Inflammatory macrophage treated with lipopolysaccharide for 1 hour (primary cell): ENCODE measurements around the gene TRIM22.
A peak's percentile ranks its signal among the peaks of the same experiment; 100 is the strongest.
"Not testable (repeated sequence)": the region's sequence is repeated elsewhere in the genome, so short reads cannot be mapped to it uniquely, and the experiment has no call there.

Experiments
- DNase-seq, 2 donors: peaks; one replicate each; pipeline ENCODE4 v3.0.0-alpha.2; 2020 to 2022

Gene TRIM22, protein sequence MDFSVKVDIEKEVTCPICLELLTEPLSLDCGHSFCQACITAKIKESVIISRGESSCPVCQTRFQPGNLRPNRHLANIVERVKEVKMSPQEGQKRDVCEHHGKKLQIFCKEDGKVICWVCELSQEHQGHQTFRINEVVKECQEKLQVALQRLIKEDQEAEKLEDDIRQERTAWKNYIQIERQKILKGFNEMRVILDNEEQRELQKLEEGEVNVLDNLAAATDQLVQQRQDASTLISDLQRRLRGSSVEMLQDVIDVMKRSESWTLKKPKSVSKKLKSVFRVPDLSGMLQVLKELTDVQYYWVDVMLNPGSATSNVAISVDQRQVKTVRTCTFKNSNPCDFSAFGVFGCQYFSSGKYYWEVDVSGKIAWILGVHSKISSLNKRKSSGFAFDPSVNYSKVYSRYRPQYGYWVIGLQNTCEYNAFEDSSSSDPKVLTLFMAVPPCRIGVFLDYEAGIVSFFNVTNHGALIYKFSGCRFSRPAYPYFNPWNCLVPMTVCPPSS

DNA sequence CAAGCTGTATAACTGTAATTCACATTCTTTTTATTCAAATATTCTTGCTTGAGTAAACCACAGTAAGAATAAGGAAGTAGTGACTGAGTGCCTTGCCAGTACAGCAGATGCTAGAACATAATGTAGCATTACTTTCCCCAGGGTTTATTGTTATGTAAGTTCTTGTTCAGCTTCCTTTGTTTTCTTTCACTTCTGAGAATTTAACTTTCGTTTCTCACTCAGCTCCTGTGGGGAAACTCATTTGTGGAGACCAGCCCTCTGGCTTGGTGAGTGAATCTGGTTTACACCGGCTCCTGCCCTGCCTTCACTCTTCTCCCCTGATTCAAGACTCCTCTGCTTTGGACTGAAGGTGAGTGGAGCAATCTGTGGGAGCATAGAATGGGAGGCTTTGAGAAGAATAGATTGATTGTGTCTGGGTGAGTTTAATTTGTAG lies at the start of gene TRIM22:
TRIM22 (plus strand) TSS at position 240 of the 433 bp plus-strand sequence. CDS start 6,443 bp downstream, outside the sequence.
- peak; percentile 87 to 95 for DNase-seq

DNA sequence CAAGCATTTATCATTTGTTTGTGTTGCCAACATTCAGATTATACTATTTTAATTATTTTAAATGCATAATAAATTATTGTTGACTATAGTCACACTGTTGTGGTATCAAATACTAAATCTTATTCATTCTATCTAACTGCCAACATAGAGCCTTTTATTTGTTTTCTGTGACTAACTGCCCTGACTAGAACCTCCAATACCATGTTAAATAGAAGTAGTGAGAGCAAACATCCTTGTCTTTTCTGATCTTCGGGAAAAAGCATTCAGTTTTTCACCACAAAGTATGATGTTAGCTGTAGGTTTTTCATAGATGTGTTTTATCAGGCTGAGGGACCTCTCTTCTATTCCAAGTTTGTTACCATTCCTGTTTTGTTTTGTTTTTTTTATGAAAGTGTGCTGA lies 49.6 kb upstream of the TRIM22 start:
- no peak for DNase-seq

DNA sequence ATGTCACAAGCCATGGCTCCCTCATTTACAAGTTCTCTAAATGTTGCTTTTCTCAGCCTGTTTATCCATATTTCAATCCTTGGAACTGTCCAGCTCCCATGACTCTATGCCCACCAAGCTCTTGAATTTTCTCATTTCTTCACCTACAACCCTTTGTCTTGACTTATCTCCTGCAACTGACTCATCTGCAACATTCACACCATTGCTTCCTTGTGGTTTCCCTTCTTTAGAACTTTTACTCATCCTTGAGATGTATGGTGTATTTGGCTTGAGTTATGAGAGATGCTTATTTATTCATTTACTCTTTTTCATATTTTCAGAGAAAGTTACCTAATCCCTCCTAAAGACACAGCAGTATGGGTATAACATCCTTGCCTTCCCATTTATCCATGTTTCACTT lies 46.0 kb upstream of the TRIM22 start:
- no peak for DNase-seq

DNA sequence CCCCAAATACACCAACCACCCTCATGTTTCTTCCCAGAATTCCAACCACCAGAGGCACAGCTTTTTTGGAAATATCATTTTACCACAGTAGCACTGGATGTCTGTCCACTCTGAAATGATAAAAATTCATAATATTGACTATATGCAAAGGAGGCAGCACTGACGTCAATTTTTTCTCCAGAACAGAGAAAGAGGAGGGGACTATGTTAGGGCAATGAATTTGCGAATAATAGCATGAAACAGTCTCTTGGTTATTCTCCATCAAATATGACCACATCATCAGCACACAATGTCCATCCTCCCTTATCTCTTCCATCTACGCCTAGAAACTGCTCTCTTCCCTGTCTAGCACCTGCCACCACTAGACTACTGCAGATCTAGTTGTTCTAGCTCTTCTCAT lies 43.5 kb upstream of the TRIM22 start:
- no peak for DNase-seq

DNA sequence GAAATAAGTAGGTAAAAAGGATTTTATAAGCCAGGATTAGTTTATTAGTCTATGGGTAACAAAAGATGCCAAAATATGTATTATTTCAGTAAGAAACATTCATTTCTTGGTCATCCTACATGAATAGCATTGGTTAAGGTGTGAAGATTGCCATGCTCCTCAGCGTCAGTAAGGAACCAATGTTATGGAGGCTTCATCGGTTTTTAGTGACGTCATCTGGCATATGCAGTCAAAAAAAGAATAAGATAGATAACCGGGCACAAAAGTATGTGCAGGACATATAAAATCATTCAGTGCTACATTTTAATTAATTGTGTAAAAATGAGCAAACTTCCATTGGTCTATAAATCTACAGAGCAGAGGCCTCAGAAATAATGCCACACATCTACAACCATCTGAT lies 34.1 kb upstream of the TRIM22 start:
- DNase-seq: no peak

DNA sequence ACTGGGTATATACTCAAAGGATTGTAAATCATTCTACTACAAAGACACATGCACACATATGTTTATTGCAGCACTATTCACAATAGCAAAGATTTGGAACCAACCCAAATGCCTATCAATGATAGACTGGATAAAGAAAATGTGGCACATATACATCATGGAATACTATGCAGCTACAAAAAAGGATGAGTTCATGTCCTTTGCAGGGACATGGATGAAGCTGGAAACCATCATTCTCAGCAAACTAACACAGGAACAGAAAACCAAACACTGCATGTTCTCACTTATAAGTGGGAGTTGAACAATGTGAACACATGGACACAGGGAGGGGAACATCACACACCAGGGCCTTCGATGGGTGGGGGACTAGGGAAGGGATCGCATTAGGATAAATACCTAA lies 32.6 kb upstream of the TRIM22 start:
- DNase-seq: not testable (repeated sequence)

DNA sequence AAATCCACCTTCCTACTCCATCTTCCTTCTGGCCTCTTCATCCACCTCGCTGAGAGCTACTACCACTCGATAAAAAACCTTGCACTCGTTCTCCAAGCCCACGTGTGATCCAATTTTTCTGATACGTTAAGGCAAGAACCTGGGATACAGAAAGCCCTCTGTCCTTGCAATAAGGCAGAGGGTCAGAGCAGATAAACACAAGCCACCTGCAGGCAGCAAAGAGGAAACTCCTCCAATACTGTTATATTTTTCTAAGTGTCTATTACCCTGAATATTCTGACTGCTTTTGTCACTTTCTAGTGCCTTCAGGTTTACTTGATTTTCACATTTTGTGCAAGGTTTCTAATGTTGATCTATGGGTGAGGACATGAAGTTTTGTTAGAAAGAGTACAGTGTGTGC lies 31.3 kb upstream of the TRIM22 start:
- DNase-seq: no peak

DNA sequence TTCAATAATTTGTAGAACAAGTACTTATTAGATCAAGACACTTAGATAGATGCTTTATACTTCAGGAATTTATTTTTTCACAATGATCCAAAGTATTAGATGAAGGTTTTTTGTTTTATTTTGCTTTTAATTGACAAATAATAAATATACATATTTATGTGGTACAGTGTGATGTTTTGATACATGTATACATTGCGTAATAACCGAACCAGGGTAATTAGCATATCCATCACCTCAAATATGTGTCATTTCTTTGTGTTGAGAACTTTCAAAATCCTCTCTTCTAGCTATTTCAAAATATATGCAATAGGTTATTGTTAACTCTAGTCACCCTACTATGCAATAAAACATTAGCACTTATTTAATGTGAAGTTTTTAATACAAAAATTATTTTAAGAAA lies 26.1 kb upstream of the TRIM22 start:
- DNase-seq: no peak

DNA sequence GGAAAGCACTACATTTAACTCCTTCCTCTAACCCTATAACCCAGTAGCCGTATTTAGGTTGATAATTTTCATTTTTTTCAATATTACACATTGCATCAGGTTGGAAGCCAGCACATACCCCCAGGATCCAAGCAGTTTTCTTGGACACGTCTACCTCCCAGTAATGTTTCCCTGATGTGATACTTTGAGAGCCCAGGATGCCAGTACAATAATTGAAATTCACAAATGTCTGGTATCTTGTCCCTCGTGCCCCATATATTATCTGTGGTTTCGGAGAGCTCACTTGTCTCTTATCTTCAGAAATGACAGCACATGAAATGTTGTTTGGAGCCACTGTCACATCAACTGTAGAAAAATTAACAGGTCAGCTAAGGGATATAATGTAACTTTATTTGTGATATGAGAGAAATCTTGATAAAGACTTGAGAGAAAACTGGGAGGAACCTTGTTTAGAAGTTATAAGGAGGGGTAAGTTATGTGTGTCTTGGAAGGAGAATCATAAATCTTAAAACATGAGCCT lies 24.5 kb upstream of the TRIM22 start:
- no peak for DNase-seq

DNA sequence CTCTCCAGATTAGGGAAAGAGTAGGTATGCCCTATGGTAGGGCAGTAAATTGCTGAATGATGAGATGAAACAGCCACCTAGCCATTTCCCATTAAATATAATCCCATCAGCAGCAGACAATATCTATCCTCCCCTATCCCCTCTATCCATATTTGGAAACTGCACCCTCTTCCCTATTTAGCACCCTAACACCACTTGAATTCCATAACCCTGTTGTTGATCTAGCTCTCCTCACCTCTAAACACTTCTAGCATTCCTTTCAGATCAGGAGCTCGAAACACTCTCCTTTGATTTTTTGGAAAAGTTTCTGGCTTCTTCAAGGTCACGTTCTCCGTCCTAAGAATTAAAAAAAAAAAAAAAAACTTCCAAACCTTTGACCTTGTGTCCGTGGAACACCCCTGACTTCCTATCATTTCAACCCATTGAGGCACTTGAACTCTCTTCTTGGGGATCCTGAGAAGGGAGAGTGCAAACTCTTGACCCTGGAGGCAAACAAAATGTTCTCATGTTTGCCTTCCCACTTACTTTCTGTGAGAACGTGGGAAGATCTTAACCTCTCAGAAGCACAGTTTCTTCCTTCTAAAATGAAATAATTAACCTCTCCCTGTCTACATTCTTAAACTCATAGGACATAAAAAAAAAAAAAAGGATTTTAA lies 23.7 kb upstream of the TRIM22 start:
- no peak for DNase-seq

DNA sequence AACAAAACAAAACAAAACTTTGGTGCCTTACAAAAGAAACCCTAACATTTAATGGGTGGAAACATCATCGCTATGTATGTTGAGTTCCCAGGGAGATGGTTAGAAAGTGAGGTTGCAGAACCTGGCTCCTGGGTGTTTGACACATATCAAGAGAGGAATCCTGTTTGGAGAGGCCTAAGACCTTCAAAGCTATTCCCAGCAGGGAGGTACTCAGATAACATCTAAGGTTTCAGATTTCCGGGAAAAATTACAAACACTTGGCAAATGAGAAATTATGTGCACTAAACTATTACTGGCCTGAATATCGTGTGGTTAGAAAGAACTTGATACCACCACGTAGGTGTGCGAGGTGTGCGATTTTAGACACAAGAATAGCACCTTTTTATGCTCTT lies 23.2 kb upstream of the TRIM22 start:
- no peak for DNase-seq

DNA sequence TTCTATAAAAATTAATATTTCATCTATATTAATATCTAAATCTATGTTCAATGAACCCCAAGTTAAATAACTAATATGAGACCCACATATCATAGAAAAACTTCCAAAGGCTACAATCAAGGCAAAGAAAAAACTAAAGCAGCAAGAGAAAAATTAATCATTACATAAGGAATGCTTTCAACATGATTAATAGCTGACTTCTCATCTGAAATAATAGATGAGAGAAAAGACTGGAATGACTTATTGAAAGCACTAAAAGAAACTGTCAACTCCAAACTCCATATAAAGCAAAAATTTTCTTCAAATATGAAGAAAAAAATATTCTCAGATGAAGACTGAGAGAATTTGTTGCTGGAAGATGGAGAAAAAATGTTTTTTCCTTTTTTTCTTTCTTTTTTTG lies 17.8 kb upstream of the TRIM22 start:
- no peak for DNase-seq

DNA sequence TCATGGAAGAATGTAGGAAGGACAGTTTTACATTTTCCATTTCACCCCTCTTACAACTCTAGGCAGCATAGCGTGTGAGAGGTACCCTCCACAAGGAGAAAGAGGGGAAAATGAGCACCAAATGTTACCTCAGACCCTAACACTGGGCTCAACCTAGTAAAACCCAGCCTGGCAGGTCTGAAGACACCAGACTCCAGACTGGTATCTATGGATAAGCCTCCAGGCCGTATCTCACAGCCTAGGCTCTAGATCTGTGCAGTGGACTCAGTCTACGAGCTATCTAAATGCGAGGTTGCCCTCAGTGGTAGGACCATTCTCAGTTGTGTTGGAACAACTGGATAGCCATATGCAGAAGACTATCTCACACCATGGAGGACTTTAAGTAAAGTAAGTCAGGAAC lies 15.2 kb upstream of the TRIM22 start:
- no peak for DNase-seq

DNA sequence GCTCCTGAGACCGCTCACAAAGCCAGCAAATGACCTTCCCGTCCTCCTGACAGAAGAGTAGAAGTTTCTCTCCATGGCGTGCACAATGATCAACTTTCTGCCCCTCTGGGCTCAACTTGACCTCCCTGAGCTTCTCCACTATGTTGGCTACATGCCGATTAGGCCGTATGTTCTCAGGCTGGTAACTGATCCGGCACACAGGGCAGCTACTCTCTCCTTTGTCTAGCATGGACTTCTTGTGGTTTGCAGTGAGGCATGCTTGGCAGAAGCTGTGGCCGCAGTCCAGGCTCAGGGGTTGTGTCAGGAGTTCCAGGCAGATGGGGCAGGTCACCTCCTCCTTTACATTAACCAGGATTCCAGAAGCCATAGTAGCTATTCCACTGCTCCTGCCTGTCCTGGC lies 9.8 kb upstream of the TRIM22 start:
- DNase-seq: no peak

DNA sequence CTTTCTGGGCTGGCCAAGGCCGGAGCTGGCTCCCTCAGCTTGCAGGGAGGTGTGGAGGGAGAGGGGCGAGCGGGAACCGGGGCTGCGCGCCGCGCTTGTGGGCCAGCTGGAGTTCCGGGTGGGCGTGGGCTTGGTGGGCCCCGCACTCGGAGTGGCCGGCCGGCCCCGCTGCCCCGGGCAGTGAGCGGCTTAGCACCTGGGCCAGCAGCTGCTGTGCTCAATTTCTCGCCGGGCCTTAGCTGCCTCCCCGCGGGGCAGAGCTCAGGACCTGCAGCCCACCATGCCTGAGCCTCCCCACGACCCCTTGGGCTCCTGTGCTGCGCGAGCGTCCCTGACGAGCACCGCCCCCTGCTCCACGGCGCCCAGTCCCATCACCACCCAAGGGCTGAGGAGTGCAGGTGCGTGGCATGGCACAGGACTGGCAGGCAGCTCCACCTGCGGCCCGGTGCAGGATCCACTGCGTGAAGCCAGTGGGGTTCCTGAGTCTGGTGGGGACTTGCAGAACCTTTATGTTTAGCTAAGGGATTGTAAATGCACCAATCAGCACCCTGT lies 6.6 kb upstream of the TRIM22 start:
- not testable (repeated sequence) for DNase-seq

DNA sequence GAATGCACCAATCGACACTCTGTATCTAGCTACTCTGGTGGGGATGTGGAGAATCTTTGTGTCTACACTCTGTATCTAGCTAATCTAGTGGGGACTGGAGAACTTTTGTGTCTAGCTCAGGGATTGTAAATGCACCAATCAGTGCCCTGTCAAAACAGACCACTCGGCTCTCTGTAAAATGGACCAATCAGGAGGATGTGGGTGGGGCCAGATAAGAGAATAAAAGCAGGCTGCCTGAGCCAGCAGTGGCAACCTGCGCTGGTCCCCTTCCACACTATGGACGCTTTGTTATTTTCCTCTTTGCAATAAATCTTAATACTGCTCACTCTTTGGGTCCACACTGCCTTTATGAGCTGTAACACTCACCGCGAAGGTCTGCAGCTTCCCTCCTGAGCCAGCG lies 6.0 kb upstream of the TRIM22 start:
- DNase-seq: not testable (repeated sequence)

DNA sequence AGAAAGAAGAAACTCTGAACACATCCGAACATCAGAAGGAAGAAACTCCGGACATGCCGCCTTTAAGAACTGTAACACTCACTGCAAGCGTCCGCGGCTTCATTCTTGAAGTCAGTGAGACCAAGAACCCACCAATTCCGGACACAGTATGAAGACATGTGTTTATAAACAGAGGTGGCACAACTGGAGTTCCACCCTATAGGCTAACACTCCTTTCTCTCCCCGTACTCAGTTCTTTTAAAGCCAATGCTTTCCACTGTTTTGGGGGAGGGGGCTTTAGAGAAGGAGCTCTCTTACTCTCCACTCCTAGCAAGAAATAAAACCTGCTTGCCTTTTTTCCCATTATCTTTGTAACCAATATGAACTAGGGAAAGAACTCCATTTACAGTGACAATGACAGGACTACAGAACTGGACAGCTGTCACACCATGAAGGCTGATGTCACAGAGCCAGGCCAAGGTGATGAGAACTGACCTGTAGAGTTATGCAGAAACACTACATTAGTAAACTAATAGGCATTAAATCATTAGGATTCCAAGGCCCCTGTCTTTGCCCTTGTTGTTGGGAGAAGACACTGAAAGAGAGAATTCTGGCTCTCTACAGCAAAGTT lies 5.4 kb upstream of the TRIM22 start:
- DNase-seq: no peak

DNA sequence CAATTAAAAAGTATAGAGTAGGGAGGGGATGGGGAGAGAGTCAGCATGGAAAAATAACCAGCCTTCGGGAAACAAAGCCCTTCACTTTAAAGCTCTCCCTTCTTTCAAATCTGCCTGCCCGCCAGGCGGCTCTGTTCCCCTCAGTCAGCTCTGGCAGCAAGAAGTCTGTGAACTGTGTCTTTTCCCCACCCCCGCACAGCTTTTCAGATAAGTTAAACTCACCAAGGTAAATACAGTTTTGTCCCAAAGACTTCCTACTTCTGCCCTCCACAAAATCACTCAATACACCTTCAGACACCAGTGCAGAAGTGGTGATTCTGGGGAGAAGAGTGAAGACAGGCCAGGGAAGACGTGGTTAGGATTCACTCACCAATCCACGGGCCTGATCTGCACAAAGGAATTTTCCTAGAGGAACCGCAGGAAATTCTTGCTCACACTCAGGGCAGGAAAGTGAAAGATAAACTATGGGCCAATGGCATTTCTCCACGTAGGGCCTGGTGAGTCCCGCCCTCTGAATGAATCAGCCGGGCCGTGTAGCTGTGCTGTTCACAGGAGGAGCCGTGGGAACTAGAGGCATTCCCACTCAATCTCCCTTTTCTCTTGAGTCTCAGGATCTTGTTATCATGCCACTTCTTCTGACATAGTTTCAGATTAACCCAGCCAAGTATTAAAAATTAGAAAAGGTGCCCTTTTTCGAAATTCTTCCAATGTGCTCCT lies 4.8 kb upstream of the TRIM22 start, which contains the start of gene TRIM5:
TRIM5 (minus strand) TSS at position 429 of the 717 bp plus-strand sequence. CDS start 4,897 bp downstream, outside the sequence.
- DNase-seq: peak; percentile 94 to 96

DNA sequence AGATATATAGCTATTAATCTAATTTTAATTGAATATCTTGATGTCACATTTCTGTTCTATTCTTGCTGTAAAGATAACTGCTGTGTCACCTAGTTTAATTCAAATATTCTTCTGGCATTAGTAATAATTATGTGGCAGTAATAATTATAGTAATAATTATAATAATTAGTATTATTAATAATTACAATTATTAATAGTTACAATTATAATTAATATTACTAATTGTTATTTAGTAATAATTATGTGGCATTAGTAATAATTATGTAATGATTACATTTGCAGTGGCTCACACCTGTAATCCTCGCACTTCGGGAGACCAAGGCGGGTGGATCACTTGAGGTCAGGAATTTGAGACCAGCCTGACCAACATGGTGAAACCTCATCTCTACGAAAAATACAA lies 3.2 kb upstream of the TRIM22 start:
- DNase-seq: no peak

DNA sequence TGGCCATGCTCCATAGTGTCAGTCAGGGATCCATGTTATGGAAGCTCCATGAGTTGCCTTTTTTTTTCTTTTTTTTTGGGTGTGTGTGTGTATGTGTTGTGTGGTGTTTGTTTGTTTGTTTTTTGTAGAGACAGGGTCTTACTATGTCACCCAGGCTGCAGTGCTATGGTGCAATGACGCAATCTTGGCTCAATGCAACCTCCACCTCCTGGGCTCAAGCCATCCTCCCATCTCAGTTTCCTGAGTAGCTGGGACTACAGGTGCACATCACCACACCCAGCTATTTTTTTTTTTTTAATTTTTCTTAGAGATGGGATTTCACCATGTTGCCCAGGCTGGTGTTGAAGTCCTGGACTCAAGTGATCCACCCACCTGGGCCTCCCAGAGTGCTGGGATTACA lies 1.1 kb upstream of the TRIM22 start:
- DNase-seq: no peak

DNA sequence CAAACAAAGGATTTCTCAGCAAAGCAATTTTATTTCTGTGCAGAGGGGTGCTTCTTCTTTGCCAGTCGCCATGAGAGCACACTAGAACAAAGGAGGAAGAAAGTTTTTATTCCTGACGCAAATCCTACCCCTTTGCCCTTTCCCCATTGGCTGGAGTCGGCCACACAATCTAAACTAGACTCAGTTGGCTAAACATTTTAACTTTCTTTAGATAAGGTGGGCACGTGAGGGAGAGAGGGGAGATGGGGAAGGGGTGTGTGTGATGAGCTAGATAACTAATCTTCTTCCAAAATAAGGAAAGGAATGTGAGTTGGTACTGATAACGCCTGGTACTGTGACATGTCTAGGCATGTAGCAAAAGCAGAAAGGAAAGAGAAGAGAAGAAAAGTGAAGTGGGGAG lies 626 bp downstream of the TRIM22 start:
- peak; percentile 12 to 64 for DNase-seq

DNA sequence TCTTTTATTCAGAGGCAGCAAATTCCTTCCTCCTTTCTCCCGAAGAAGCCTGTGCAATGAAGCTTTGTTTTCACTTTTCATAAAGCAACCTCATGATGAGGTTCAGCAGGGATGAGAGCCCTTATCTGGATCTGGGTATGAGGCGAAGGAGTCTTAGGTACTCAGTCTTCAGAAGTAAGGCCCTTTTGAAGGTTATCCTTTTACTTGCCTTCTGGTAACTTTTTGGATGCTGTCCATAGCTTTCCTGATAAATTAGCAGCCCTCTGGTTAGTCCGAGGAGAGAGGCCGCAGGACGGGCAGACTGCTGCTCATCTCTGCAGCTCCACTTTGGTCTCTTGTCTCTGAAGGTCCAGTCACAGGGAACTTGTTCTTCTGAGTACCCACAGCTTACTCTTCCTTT lies 1.1 kb downstream of the TRIM22 start:
- peak; percentile 15 to 34 for DNase-seq
